ENCODE measurements around the gene PROZ.

The PROZ gene, protein sequence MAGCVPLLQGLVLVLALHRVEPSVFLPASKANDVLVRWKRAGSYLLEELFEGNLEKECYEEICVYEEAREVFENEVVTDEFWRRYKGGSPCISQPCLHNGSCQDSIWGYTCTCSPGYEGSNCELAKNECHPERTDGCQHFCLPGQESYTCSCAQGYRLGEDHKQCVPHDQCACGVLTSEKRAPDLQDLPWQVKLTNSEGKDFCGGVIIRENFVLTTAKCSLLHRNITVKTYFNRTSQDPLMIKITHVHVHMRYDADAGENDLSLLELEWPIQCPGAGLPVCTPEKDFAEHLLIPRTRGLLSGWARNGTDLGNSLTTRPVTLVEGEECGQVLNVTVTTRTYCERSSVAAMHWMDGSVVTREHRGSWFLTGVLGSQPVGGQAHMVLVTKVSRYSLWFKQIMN

DNA sequence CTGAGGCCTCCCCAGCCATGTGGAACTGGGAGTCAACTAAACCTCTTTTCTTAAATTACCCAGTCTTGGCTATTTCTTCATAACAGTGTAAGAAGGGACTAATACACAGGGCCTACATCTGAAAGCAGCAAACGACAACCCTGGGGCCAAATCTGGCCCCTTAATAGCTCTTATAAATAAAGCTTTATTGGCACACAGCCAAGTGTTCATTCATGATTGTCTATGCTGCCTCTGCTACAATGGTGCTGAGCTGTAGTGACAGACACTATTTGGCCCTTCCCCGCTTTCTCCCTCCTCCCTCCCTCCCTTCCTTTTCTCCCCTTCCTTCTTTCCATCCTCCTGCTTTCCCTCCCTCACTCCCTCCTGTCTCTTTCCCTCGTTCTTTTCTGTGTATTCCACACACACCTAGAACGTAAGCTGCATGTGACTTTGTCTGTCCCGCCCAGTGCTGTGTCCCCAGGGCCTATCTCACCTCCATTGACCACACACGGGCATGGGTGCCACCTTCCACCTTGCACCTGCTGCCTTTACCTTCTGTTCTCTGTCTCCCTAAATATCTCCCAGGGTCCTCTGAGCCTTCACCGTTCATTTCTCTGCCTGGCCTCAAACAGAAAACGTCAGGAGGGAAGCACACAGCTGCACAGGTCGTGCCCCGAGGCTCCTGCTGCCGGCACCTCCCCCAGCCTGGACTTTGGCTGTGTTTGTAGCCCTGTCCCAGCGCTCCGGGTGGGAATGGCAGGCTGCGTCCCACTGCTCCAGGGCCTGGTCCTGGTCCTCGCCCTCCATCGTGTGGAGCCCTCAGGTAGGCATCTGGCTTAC, at the start of gene PROZ:
PROZ (plus strand) TSS at position 720 of the 819 bp plus-strand sequence; CDS start at position 733, 13 bp downstream.
- Histone ChIP-seq H3K79me2 (ENCODE audit: insufficient read depth, low read depth) (no peaks in the 10 kb centered on the region), H2AFZ (ENCODE audit: low read depth) (no peak within 1 kb of the TSS), H4K20me1 (ENCODE audit: insufficient read depth) (no peaks in the 10 kb centered on the region), H3K36me3 (ENCODE audit: insufficient read depth) (no peaks in the 10 kb centered on the region), H3K4me1 (ENCODE audit: low read depth, poor library complexity, severe bottlenecking) (peaks cover 5% of the 10 kb centered on the region), H3K27me3 (ENCODE audit: insufficient read depth, low read depth) (peaks cover 5% of the 10 kb centered on the region; the same call in 1 of the 2 replicates), H3K27ac (no peak within 1 kb of the TSS), H3K9ac (no peak within 1 kb of the TSS), H3K4me2 (no peak within 1 kb of the TSS), H3K4me3 (IDR thresholded peaks at IDR 0.05; ENCODE audit: insufficient read depth, low read depth, low read length) (no peak within 1 kb of the TSS)
- TF ChIP-seq, protein P1, sequence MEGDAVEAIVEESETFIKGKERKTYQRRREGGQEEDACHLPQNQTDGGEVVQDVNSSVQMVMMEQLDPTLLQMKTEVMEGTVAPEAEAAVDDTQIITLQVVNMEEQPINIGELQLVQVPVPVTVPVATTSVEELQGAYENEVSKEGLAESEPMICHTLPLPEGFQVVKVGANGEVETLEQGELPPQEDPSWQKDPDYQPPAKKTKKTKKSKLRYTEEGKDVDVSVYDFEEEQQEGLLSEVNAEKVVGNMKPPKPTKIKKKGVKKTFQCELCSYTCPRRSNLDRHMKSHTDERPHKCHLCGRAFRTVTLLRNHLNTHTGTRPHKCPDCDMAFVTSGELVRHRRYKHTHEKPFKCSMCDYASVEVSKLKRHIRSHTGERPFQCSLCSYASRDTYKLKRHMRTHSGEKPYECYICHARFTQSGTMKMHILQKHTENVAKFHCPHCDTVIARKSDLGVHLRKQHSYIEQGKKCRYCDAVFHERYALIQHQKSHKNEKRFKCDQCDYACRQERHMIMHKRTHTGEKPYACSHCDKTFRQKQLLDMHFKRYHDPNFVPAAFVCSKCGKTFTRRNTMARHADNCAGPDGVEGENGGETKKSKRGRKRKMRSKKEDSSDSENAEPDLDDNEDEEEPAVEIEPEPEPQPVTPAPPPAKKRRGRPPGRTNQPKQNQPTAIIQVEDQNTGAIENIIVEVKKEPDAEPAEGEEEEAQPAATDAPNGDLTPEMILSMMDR (conservative IDR thresholded peaks at IDR 0.05; ENCODE audit: low read depth, low read length), result no peak

DNA sequence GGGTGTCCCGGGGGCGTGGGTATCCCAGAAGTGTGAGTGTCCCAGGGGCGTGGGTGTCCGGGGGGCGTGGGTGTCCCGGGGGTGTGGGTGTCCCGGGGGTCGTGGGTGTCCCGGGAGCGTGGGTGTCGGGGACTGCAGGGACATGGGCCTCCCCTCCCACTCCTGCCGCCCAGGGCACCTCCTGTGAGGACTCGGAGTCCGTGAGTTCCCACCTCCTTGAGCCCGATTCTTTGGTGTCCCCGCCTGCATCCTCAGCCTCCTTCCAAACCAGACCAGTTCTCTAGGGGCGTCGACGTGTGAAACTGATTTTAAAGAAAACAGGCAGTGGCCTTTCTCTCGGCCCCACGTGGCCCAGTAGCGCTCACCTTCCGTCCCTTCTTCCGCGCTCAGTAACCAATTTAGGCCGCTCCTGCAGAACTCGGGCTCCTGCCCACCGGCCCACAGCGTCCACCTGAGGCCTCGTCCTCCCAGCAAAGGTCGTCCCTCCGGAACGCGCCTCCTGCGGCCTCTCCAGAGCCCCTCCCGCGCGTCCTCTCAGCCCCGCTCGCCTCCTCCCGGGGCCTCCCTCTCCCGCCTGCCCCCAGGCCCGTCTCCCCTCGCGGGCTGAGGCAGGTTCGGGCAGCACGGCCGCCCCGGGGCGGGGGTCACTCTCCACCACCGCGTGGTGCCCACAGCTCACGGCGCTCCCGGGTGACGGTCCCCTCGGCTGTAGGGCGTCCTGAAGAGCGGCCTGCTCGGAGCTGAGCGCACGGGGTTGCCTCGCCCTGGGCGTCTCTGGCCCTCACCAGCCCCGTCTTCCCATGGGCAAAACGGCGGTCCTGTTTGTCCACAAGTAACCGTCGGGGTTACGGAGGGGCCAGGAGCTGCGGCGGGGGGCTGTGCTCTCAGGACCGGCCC, 49.0 kb upstream of the PROZ start:
- H4K20me1 ChIP-seq (ENCODE audit: insufficient read depth), result no peaks in the 10 kb centered on the region
- no peak overlapping the region for H3K27ac ChIP-seq
- H3K4me1 ChIP-seq (ENCODE audit: low read depth, poor library complexity, severe bottlenecking), result no peaks in the 10 kb centered on the region
- H3K9ac ChIP-seq, result no peak overlapping the region
- no peaks in the 10 kb centered on the region for H3K79me2 ChIP-seq (ENCODE audit: insufficient read depth, low read depth)
- no peak overlapping the region for H2AFZ ChIP-seq (ENCODE audit: low read depth)
- no peaks in the 10 kb centered on the region for H3K27me3 ChIP-seq (ENCODE audit: insufficient read depth, low read depth)
- TF ChIP-seq, protein P1 (conservative IDR thresholded peaks at IDR 0.05; ENCODE audit: low read depth, low read length), result no peak
- no peaks in the 10 kb centered on the region for H3K36me3 ChIP-seq (ENCODE audit: insufficient read depth)
- H3K4me3 ChIP-seq (IDR thresholded peaks at IDR 0.05; ENCODE audit: insufficient read depth, low read depth, low read length), result no peak overlapping the region
- H3K4me2 ChIP-seq, result no peak overlapping the region

DNA sequence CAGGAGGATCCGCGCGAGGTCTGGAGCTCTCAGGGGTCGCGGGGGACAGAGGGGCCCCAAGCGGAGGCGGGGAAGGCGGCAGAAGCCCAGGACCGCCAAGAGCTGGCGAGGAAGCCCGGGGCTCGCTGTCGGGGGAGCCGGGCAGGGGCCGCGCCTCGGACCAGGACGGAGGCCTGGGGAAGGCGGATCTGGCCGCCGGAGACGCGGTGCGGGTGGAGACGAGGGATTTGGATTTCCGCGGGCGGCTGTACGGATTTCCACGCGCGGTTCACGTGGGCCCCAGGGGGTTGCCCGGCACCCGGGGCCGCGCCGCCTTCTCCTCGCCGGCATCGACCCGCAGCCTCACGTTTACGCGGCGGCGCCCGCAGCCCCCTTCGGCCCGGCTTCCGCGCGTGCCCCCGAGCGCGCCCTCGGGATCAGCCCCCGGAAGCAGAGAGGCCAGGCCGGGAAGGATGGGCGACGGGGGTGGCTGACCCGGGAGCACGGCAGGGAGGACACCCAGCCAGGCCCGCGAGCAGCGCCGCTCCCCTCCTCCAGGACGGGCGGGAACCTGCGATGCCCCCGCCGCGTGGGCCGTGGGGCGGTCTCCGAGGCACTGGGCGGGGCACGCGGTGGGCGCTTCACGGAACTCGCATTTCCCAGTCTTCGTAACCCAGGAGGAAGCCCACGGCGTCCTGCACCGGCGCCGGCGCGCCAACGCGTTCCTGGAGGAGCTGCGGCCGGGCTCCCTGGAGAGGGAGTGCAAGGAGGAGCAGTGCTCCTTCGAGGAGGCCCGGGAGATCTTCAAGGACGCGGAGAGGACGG, 48.2 kb upstream of the PROZ start:
- TF ChIP-seq, protein P1 (conservative IDR thresholded peaks at IDR 0.05; ENCODE audit: low read depth, low read length), result no peak
- no peaks in the 10 kb centered on the region for H3K4me1 ChIP-seq (ENCODE audit: low read depth, poor library complexity, severe bottlenecking)
- no peaks in the 10 kb centered on the region; the same call in 1 of the 2 replicates for H3K27me3 ChIP-seq (ENCODE audit: insufficient read depth, low read depth)
- H4K20me1 ChIP-seq (ENCODE audit: insufficient read depth), result no peaks in the 10 kb centered on the region
- no peak overlapping the region for H3K4me3 ChIP-seq (IDR thresholded peaks at IDR 0.05; ENCODE audit: insufficient read depth, low read depth, low read length)
- H3K27ac ChIP-seq, result no peak overlapping the region
- no peak overlapping the region for H3K4me2 ChIP-seq
- no peak overlapping the region for H3K9ac ChIP-seq
- no peaks in the 10 kb centered on the region for H3K79me2 ChIP-seq (ENCODE audit: insufficient read depth, low read depth)
- H3K36me3 ChIP-seq (ENCODE audit: insufficient read depth), result no peaks in the 10 kb centered on the region
- H2AFZ ChIP-seq (ENCODE audit: low read depth), result no peak overlapping the region
